Measurements from ENCODE around the gene DACH1. TPM values are rescaled to one million over a fixed set of nuclear protein-coding genes. Genes with fewer than 3 reads are reported as not detected.

The DACH1 gene
- total and polyA plus RNA-seq, 4 donors: 9.9 to 30.3 (median 21.1) TPM

DNA sequence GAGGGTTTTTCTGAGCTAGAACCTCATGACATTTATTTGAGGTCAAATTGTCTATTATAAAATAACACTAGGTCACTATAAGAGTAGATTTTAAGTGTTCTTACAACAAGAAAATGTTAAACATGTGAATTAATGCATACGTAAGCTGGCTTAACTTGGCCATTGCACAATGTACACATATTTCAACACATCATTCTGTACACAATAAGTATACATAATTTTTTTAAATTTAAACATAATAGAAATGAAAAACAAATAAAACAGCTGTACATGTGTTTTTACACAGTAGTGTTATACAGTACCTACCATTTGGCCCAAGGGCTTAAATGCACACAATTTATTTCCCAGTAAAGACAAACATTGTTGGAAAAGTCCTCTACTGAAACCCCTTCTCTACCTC is 269.9 kb downstream of the DACH1 start:
- no peak for DNase-seq (ENCODE audit: low read depth in 4 of 6, low spot score in 6 of 6)
- no CpG with 5 or more reads among the region's 1 CpG for WGBS (ENCODE audit: insufficient coverage)
- no peak overlapping the region for H3K27ac ChIP-seq (ENCODE audit: low read depth, low read length)

DNA sequence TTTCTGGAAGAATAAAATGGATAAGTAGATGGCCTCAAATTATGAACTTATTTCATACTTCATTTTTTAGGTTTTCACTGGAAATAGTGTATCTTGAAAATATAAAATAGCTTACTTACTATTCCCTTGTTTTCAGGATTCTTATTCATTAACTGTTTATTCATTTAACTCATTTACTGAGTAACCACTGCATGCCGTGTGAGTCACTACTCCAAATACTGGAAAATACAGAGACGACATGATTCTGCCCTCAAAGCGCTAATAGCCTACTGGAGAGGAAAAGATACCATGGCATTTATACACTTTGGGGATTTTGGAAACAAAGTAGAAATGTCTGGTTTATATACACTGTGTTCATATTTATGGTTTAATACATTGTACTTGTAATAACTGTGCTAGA is 270.9 kb downstream of the DACH1 start:
- Histone ChIP-seq H3K4me1 (ENCODE audit: control insufficient read depth, insufficient read depth, low read length) (no peaks in the 10 kb centered on the region), H3K36me3 (ENCODE audit: control insufficient read depth, insufficient read depth, low read length) (no peaks in the 10 kb centered on the region), H3K9me3 (ENCODE audit: control insufficient read depth, insufficient read depth, low read length) (no peaks in the 10 kb centered on the region), H3K27me3 (ENCODE audit: control insufficient read depth, insufficient read depth, low read length) (no peaks in the 10 kb centered on the region), H3K4me3 (ENCODE audit: low read depth, low read length) (no peak overlapping the region), H3K27ac (ENCODE audit: low read depth, low read length) (no peak overlapping the region)
- DNase-seq (ENCODE audit: low read depth in 4 of 6, low spot score in 6 of 6): no peak
- WGBS (ENCODE audit: insufficient coverage): no CpG with 5 or more reads among the region's 3 CpGs

More for the DNA sequence above, 269.9 kb downstream of the DACH1 start:
- Histone ChIP-seq H3K4me1 (ENCODE audit: control insufficient read depth, insufficient read depth, low read length) (no peaks in the 10 kb centered on the region), H3K36me3 (ENCODE audit: control insufficient read depth, insufficient read depth, low read length) (no peaks in the 10 kb centered on the region), H3K4me3 (ENCODE audit: low read depth, low read length) (no peak overlapping the region), H3K27me3 (ENCODE audit: control insufficient read depth, insufficient read depth, low read length) (no peaks in the 10 kb centered on the region), H3K9me3 (ENCODE audit: control insufficient read depth, insufficient read depth, low read length) (no peaks in the 10 kb centered on the region)

DNA sequence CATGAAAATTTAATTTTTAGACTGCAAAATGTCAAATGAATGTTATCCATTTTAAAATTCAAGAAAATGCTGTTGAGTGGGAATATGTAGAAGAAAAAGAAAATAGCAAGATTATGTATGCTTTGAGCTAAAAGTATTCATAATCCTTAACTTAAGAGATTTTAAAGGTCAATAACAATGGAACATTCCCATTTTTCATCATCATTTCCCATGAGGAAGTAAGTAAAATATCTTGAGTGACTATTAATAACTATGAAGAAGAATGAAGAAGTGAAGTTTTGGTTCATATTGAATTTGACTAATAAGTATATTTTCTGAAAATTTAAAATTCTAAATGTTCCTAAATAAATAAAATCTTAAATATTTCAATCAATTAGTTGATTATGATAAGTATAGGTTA is 273.4 kb downstream of the DACH1 start:
- H3K27ac ChIP-seq (ENCODE audit: low read depth, low read length): no peak overlapping the region

DNA sequence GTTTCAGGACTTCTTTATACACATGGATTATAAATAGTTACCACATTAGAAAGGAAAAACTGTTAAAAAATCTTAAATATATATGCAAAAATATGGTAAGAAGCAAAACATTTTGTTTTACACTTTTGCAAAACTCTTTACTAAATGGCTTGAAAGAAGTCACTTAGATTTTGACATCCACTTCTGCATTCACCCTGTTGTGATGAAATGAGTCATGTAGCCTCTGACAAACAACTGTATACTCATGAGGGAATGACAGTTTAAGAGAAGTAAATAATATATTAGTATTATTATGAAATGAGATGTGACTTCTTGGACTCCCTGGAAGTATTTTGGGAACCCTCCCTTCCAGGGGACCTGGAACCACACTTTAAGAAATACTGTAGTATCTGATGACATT is 275.6 kb downstream of the DACH1 start:
- DNase-seq (ENCODE audit: low read depth in 4 of 6, low spot score in 6 of 6): no peak
- Histone ChIP-seq H3K4me1 (ENCODE audit: control insufficient read depth, insufficient read depth, low read length) (no peaks in the 10 kb centered on the region), H3K36me3 (ENCODE audit: control insufficient read depth, insufficient read depth, low read length) (no peaks in the 10 kb centered on the region), H3K4me3 (ENCODE audit: low read depth, low read length) (no peak overlapping the region), H3K27me3 (ENCODE audit: control insufficient read depth, insufficient read depth, low read length) (no peaks in the 10 kb centered on the region), H3K27ac (ENCODE audit: low read depth, low read length) (no peak overlapping the region), H3K9me3 (ENCODE audit: control insufficient read depth, insufficient read depth, low read length) (no peaks in the 10 kb centered on the region)

More for the DNA sequence above, 273.4 kb downstream of the DACH1 start:
- no peak for DNase-seq (ENCODE audit: low read depth in 4 of 6, low spot score in 6 of 6)
- Histone ChIP-seq H3K9me3 (ENCODE audit: control insufficient read depth, insufficient read depth, low read length) (no peaks in the 10 kb centered on the region), H3K4me3 (ENCODE audit: low read depth, low read length) (no peak overlapping the region), H3K27me3 (ENCODE audit: control insufficient read depth, insufficient read depth, low read length) (no peaks in the 10 kb centered on the region), H3K36me3 (ENCODE audit: control insufficient read depth, insufficient read depth, low read length) (no peaks in the 10 kb centered on the region), H3K4me1 (ENCODE audit: control insufficient read depth, insufficient read depth, low read length) (no peaks in the 10 kb centered on the region)

DNA sequence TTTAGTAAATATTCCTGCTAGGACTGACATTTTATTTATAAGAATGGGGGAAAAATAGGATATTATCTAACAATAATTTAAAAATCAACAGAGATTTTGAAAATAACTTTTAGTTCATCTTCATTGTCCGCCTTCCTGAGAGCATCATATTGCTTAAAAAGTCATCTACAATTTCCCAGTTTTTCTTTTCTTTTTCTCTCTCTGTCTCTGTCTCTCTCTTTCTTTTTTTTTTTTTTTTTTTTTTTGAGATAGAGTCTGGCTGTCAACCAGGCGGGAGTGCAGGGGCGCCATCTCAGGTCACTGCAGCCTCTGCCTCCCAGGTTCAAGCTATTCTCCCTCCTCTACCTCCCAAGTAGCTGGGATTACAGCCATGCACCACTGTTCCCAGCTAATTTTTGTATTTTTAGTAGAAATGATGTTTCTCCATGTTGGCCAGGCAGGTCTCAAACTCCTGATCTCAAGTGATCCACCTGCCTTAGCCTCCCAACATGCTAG is 276.3 kb downstream of the DACH1 start:
- DNase-seq (ENCODE audit: low read depth in 4 of 6, low spot score in 6 of 6): no peak
- Histone ChIP-seq H3K36me3 (ENCODE audit: control insufficient read depth, insufficient read depth, low read length) (no peaks in the 10 kb centered on the region), H3K4me3 (ENCODE audit: low read depth, low read length) (no peak overlapping the region), H3K4me1 (ENCODE audit: control insufficient read depth, insufficient read depth, low read length) (no peaks in the 10 kb centered on the region), H3K9me3 (ENCODE audit: control insufficient read depth, insufficient read depth, low read length) (no peaks in the 10 kb centered on the region), H3K27me3 (ENCODE audit: control insufficient read depth, insufficient read depth, low read length) (no peaks in the 10 kb centered on the region), H3K27ac (ENCODE audit: low read depth, low read length) (no peak overlapping the region)
- WGBS (ENCODE audit: insufficient coverage): no CpG with 5 or more reads among the region's 3 CpGs

DNA sequence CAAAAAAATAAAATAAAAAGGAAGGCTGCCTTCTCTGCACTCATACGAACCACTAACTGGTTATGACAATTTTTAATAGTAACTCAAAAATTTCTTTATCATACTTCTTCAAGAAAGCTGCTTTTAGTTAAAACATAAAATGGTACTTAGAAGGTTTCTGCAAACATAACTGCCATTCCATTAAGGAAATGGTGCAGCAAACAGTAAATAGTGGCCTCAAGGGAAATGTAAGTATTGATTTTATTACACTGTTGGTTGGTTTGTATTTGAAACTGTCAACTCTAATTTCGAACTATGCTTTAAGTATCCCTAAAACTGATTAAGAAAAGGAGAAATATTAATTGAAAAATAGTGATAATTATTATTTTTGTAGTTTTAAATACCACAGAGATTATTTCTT is 278.0 kb downstream of the DACH1 start:
- WGBS (ENCODE audit: insufficient coverage): no CpG with 5 or more reads among the region's 2 CpGs
- no peak overlapping the region for H3K4me3 ChIP-seq (ENCODE audit: low read depth, low read length)
- no peaks in the 10 kb centered on the region for H3K9me3 ChIP-seq (ENCODE audit: control insufficient read depth, insufficient read depth, low read length)
- no peaks in the 10 kb centered on the region for H3K27me3 ChIP-seq (ENCODE audit: control insufficient read depth, insufficient read depth, low read length)
- no peaks in the 10 kb centered on the region for H3K36me3 ChIP-seq (ENCODE audit: control insufficient read depth, insufficient read depth, low read length)
- H3K27ac ChIP-seq (ENCODE audit: low read depth, low read length): no peak overlapping the region
- peak in 1 of 6 donors; percentile 71 for DNase-seq (ENCODE audit: low read depth in 4 of 6, low spot score in 6 of 6)
- H3K4me1 ChIP-seq (ENCODE audit: control insufficient read depth, insufficient read depth, low read length): no peaks in the 10 kb centered on the region

DNA sequence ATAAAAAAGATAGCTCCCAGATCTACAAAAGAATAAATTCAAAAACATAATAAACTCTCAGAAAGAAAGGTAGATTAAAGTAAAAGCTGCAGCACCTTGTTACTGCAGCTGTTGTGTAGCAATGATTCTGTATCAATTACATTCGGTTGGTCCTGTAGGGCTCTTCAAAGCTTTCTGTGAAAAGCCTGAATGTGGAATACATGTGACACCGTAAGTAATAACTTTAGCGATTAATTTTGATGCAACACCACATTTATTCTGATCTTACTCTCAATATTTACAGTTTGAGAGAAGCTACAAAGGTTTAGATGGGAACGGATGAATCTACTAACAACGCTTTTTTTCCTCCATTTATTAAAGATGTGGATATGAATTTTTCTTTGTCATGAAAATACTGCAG is 279.2 kb downstream of the DACH1 start:
- DNase-seq (ENCODE audit: low read depth in 4 of 6, low spot score in 6 of 6): peak in 2 of 6 donors; percentile 5 to 51
- Histone ChIP-seq H3K4me3 (ENCODE audit: low read depth, low read length) (no peak overlapping the region), H3K27me3 (ENCODE audit: control insufficient read depth, insufficient read depth, low read length) (no peaks in the 10 kb centered on the region), H3K36me3 (ENCODE audit: control insufficient read depth, insufficient read depth, low read length) (no peaks in the 10 kb centered on the region), H3K9me3 (ENCODE audit: control insufficient read depth, insufficient read depth, low read length) (no peaks in the 10 kb centered on the region), H3K27ac (ENCODE audit: low read depth, low read length) (no peak overlapping the region), H3K4me1 (ENCODE audit: control insufficient read depth, insufficient read depth, low read length) (no peaks in the 10 kb centered on the region)
- 33% methylated on average over 1 of the region's 5 CpGs for WGBS (ENCODE audit: insufficient coverage)

DNA sequence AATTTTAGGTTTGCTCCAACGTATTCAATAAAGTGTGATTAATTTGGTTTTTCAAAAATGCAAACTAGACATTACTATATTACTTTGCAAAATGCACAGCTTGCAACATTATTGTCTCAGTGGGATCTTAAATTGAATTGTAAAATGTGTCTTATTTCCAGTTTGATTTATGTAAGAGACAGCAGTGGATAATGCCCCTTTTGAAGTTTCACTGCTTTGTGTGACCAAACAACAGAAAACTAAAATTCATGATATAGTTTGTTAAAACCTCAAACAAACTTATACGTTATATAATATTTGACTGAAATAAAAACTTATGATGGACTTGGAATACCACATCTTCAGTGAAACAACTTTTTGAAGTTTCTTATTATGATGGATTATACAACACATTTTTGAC is 279.8 kb downstream of the DACH1 start:
- Histone ChIP-seq H3K9me3 (ENCODE audit: control insufficient read depth, insufficient read depth, low read length) (no peaks in the 10 kb centered on the region), H3K27ac (ENCODE audit: low read depth, low read length) (no peak overlapping the region), H3K36me3 (ENCODE audit: control insufficient read depth, insufficient read depth, low read length) (no peaks in the 10 kb centered on the region), H3K4me1 (ENCODE audit: control insufficient read depth, insufficient read depth, low read length) (no peaks in the 10 kb centered on the region), H3K4me3 (ENCODE audit: low read depth, low read length) (no peak overlapping the region), H3K27me3 (ENCODE audit: control insufficient read depth, insufficient read depth, low read length) (no peaks in the 10 kb centered on the region)
- WGBS (ENCODE audit: insufficient coverage): no CpG with 5 or more reads among the region's 2 CpGs
- no peak for DNase-seq (ENCODE audit: low read depth in 4 of 6, low spot score in 6 of 6)

DNA sequence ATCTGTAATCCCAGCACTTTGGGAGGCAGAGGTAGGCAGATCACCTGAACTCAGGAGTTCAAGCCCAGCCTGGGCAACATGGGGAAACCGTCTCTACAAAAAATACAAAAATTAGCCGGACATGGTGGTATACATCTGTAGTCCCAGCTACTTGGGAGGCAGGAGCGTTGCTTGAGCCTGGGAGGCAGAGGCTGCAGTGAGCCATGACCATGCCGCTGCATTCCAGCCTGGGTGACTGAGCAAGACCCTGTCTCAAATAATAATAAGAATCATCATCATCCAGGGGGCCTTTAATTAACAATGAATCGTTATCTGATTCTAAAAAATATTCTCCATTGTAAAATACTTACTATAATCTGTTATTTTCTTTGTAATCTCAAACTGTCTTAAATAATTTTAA is 283.4 kb downstream of the DACH1 start:
- Histone ChIP-seq H3K27ac (ENCODE audit: low read depth, low read length) (no peak overlapping the region), H3K4me1 (ENCODE audit: control insufficient read depth, insufficient read depth, low read length) (no peaks in the 10 kb centered on the region), H3K36me3 (ENCODE audit: control insufficient read depth, insufficient read depth, low read length) (no peaks in the 10 kb centered on the region), H3K27me3 (ENCODE audit: control insufficient read depth, insufficient read depth, low read length) (no peaks in the 10 kb centered on the region), H3K4me3 (ENCODE audit: low read depth, low read length) (no peak overlapping the region), H3K9me3 (ENCODE audit: control insufficient read depth, insufficient read depth, low read length) (no peaks in the 10 kb centered on the region)
- 88% methylated on average over 4 of the region's 5 CpGs for WGBS (ENCODE audit: insufficient coverage)
- no peak for DNase-seq (ENCODE audit: low read depth in 4 of 6, low spot score in 6 of 6)

DNA sequence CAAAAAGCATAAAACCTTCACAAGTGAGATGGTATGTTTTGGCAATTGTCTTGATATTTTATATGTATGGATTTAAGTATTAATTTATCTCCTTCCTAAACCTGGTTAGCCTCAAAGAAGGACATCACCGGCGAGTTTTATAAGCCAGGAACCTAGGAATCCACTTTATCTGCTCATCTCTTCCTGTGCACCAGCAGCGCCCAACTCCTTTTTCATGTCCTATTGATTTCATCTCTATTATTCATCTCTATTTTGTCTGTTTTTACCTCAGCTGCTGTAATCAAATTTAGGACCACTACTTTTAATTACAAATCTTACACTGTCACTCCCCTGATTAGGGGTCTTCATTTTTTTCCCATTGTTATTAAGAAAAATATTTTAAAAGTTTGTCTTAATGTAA is 286.4 kb downstream of the DACH1 start:
- H3K4me1 ChIP-seq (ENCODE audit: control insufficient read depth, insufficient read depth, low read length): no peaks in the 10 kb centered on the region
- H3K27ac ChIP-seq (ENCODE audit: low read depth, low read length): no peak overlapping the region
- 100% methylated on average over 3 of the region's 3 CpGs for WGBS (ENCODE audit: insufficient coverage)
- no peaks in the 10 kb centered on the region for H3K36me3 ChIP-seq (ENCODE audit: control insufficient read depth, insufficient read depth, low read length)
- no peak for DNase-seq (ENCODE audit: low read depth in 4 of 6, low spot score in 6 of 6)
- no peaks in the 10 kb centered on the region for H3K9me3 ChIP-seq (ENCODE audit: control insufficient read depth, insufficient read depth, low read length)
- no peak overlapping the region for H3K4me3 ChIP-seq (ENCODE audit: low read depth, low read length)
- H3K27me3 ChIP-seq (ENCODE audit: control insufficient read depth, insufficient read depth, low read length): no peaks in the 10 kb centered on the region
